Measurements from ENCODE around the gene SHROOM1. TPM values are rescaled to one million over a fixed set of nuclear protein-coding genes. Genes with fewer than 3 reads are reported as not detected.

Gene SHROOM1
- total and polyA plus RNA-seq, 5 donors: 2.9 to 5.3 (median 3.6) TPM

- peak; percentile 13 to 28 for ATAC-seq
- H3K27me3 ChIP-seq (ENCODE audit: control insufficient read depth, insufficient read depth): no peaks in the 10 kb centered on the region
- H3K4me3 ChIP-seq (ENCODE audit: low read length): no peak overlapping the region
- no peaks in the 10 kb centered on the region for H3K9me3 ChIP-seq (ENCODE audit: control insufficient read depth, low read length)
- H3K27ac ChIP-seq (ENCODE audit: low read length): no peak overlapping the region
- H3K4me1 ChIP-seq (ENCODE audit: control insufficient read depth, insufficient read depth, low read length): peaks cover 34% of the 10 kb centered on the region
- intact Hi-C loops (cut with DNase I): no loop called here
- WGBS: 79% methylated on average over 5 of the region's 5 CpGs
- peak in 2 of 3 donors; percentile 34 to 71 for DNase-seq
Measured at GRCh38 chr5:132774896-132775295, 55.6 kb downstream of the SHROOM1 start.

- 62% methylated on average over 3 of the region's 3 CpGs for WGBS
- no peak overlapping the region for H3K4me3 ChIP-seq (ENCODE audit: low read length)
- H3K9me3 ChIP-seq (ENCODE audit: control insufficient read depth, low read length): no peaks in the 10 kb centered on the region
- H3K27ac ChIP-seq (ENCODE audit: low read length): no peak overlapping the region
- H3K4me1 ChIP-seq (ENCODE audit: control insufficient read depth, insufficient read depth, low read length): peaks cover 34% of the 10 kb centered on the region
- intact Hi-C loops (cut with DNase I): no loop called here
- DNase-seq (peak in 1 of 3 donors; percentile 51), ATAC-seq (peak in 1 of 2 donors; percentile 1)
- H3K27me3 ChIP-seq (ENCODE audit: control insufficient read depth, insufficient read depth): no peaks in the 10 kb centered on the region
Measured at GRCh38 chr5:132774406-132774805, 56.0 kb downstream of the SHROOM1 start.

- H3K9me3 ChIP-seq (ENCODE audit: control insufficient read depth, low read length): no peaks in the 10 kb centered on the region
- 71% methylated on average over 12 of the region's 12 CpGs for WGBS
- DNase-seq: no peak
- no peaks in the 10 kb centered on the region for H3K27me3 ChIP-seq (ENCODE audit: control insufficient read depth, insufficient read depth)
- peaks cover 34% of the 10 kb centered on the region for H3K4me1 ChIP-seq (ENCODE audit: control insufficient read depth, insufficient read depth, low read length)
- H3K4me3 ChIP-seq (ENCODE audit: low read length): no peak overlapping the region
- intact Hi-C loops (cut with DNase I): no loop called here
- ATAC-seq: no peak
- no peak overlapping the region for H3K27ac ChIP-seq (ENCODE audit: low read length)
Measured at GRCh38 chr5:132773601-132774355, 56.7 kb downstream of the SHROOM1 start.

GRCh38 chr5:132773114-132773513 lies 57.3 kb downstream of the SHROOM1 start:
- 77% methylated on average over 5 of the region's 5 CpGs for WGBS
- intact Hi-C loops (cut with DNase I): no loop called here
- Histone ChIP-seq H3K27ac (ENCODE audit: low read length) (no peak overlapping the region), H3K9me3 (ENCODE audit: control insufficient read depth, low read length) (no peaks in the 10 kb centered on the region), H3K27me3 (ENCODE audit: control insufficient read depth, insufficient read depth) (no peaks in the 10 kb centered on the region), H3K4me1 (ENCODE audit: control insufficient read depth, insufficient read depth, low read length) (peaks cover 33% of the 10 kb centered on the region), H3K4me3 (ENCODE audit: low read length) (no peak overlapping the region)
- DNase-seq (no peak), ATAC-seq (no peak)

- no peaks in the 10 kb centered on the region for H3K27me3 ChIP-seq (ENCODE audit: control insufficient read depth, insufficient read depth)
- H3K4me3 ChIP-seq (ENCODE audit: low read length): no peak overlapping the region
- WGBS: 78% methylated on average over 8 of the region's 8 CpGs
- ATAC-seq (no peak), DNase-seq (no peak)
- H3K27ac ChIP-seq (ENCODE audit: low read length): peak overlapping the region; percentile 8
- H3K9me3 ChIP-seq (ENCODE audit: control insufficient read depth, low read length): no peaks in the 10 kb centered on the region
- peaks cover 37% of the 10 kb centered on the region for H3K4me1 ChIP-seq (ENCODE audit: control insufficient read depth, insufficient read depth, low read length)
- intact Hi-C loops (cut with DNase I): no loop called here
Measured at GRCh38 chr5:132772291-132773070, 58.0 kb downstream of the SHROOM1 start.

Other genes starting within 250 kb of the SHROOM1 start
- not detected for gene IL13, start 172.5 kb downstream of the SHROOM1 start, total RNA-seq
- gene IL13, start 172.5 kb downstream of the SHROOM1 start, polyA plus RNA-seq: not detected
- gene IL4, start 156.7 kb downstream of the SHROOM1 start, total RNA-seq: not detected
- not detected for gene IL4, start 156.7 kb downstream of the SHROOM1 start, polyA plus RNA-seq
- gene KIF3A, start 93.1 kb downstream of the SHROOM1 start, total RNA-seq: 1 to 10 TPM; 7.4 to 9.8 (median 9.2) TPM
- gene KIF3A, start 93.1 kb downstream of the SHROOM1 start, polyA plus RNA-seq: 4.2 TPM
- under 1 TPM in 1 of 4 donors, not detected in 3; 0.09 TPM for gene CCNI2, start 83.2 kb downstream of the SHROOM1 start, total RNA-seq
- gene CCNI2, start 83.2 kb downstream of the SHROOM1 start, polyA plus RNA-seq: 0.14 TPM
- gene SEPTIN8, start 53.4 kb downstream of the SHROOM1 start, total RNA-seq: 10 to 100 TPM; 25.8 to 33.7 (median 31.0) TPM
- 17.7 TPM for gene SEPTIN8, start 53.4 kb downstream of the SHROOM1 start, polyA plus RNA-seq
- under 1 TPM in 1 of 4 donors, not detected in 3; 0.11 TPM for gene SOWAHA, start 17.3 kb downstream of the SHROOM1 start, total RNA-seq
- 0.05 TPM for gene SOWAHA, start 17.3 kb downstream of the SHROOM1 start, polyA plus RNA-seq
- gene GDF9, start 35.8 kb upstream of the SHROOM1 start, total RNA-seq: under 1 TPM in 3 of 4 donors, not detected in 1; 0.09 to 0.54 (median 0.14) TPM
- gene GDF9, start 35.8 kb upstream of the SHROOM1 start, polyA plus RNA-seq: 0.18 TPM
- 1,000 to 10,000 TPM in 2 of 4 donors, 100 to 1,000 TPM in 2; 978 to 1,175 (median 1,022) TPM for gene UQCRQ, start 36.0 kb upstream of the SHROOM1 start, total RNA-seq
- 1,317 TPM for gene UQCRQ, start 36.0 kb upstream of the SHROOM1 start, polyA plus RNA-seq
- gene LEAP2, start 43.0 kb upstream of the SHROOM1 start, total RNA-seq: 1 to 10 TPM in 2 of 4 donors, under 1 TPM in 2; 0.76 to 1.9 (median 1.2) TPM
- gene LEAP2, start 43.0 kb upstream of the SHROOM1 start, polyA plus RNA-seq: 1.6 TPM
- gene AFF4, start 133.0 kb upstream of the SHROOM1 start, total RNA-seq: 10 to 100 TPM; 37.3 to 61.0 (median 40.2) TPM
- 8.3 TPM for gene AFF4, start 133.0 kb upstream of the SHROOM1 start, polyA plus RNA-seq
- 10 to 100 TPM; 13.7 to 18.3 (median 17.2) TPM for gene ZCCHC10, start 195.9 kb upstream of the SHROOM1 start, total RNA-seq
- gene ZCCHC10, start 195.9 kb upstream of the SHROOM1 start, polyA plus RNA-seq: 17.8 TPM
- gene HSPA4, start 221.4 kb upstream of the SHROOM1 start, total RNA-seq: 10 to 100 TPM; 77.5 to 88.8 (median 85.3) TPM
- gene HSPA4, start 221.4 kb upstream of the SHROOM1 start, polyA plus RNA-seq: 52.1 TPM

All from right cardiac atrium (tissue), 5 donors.